Activated CD4-positive, alpha-beta T cell treated with anti-CD3 and anti-CD28 coated beads for 4 hours (primary cell): ENCODE data around the gene SDHD.

Experiments used
- DNase-seq, 2 donors: peaks; one replicate each; pipeline ENCODE4 v3.0.0-alpha.2; 2020

The SDHD gene

GRCh38 chr11:112103446-112103845, 16.8 kb downstream of the SDHD start:
- no peak for DNase-seq

GRCh38 chr11:112106070-112106469, 19.4 kb downstream of the SDHD start:
- no peak for DNase-seq

GRCh38 chr11:112113539-112114457, 27.1 kb downstream of the SDHD start:
- no peak for DNase-seq

- no peak for DNase-seq
These were observed 27.8 kb downstream of the SDHD start for GRCh38 chr11:112114460-112114859.

- DNase-seq: no peak
These were observed 28.7 kb downstream of the SDHD start for GRCh38 chr11:112115386-112115785.

- DNase-seq: no peak
These were observed 31.5 kb downstream of the SDHD start for GRCh38 chr11:112118176-112118575.

- no peak for DNase-seq
These were observed 35.4 kb downstream of the SDHD start for GRCh38 chr11:112121981-112122615.

GRCh38 chr11:112123129-112123528, 36.5 kb downstream of the SDHD start:
- DNase-seq: no peak

- DNase-seq: no peak
These were observed 40.4 kb downstream of the SDHD start for GRCh38 chr11:112127056-112127455.

GRCh38 chr11:112128483-112129121, 41.9 kb downstream of the SDHD start:
- no peak for DNase-seq

GRCh38 chr11:112129656-112130055, 43.0 kb downstream of the SDHD start:
- no peak for DNase-seq

- DNase-seq: no peak
These were observed 46.1 kb downstream of the SDHD start for GRCh38 chr11:112132737-112133136.

GRCh38 chr11:112134473-112134872, 47.8 kb downstream of the SDHD start:
- no peak for DNase-seq

- no peak for DNase-seq
These were observed 56.9 kb downstream of the SDHD start for GRCh38 chr11:112143597-112143996.
